Neuronal stem cell (in vitro differentiated cells): Measurements from ENCODE around the gene MEIS2.

Source experiments
- DNase-seq: peaks from one replicate; pipeline ENCODE4 v3.0.0-alpha.2; 2013; ENCODE audit warnings: low spot score
- H2AFZ ChIP-seq: one replicate; pipeline ENCODE4 v1.6.1; 2013; ENCODE audit warnings: mild to moderate bottlenecking, low read length, inconsistent platforms
- H2AK5ac ChIP-seq: 2 replicates; pipeline ENCODE4 v1.6.1; 2013; ENCODE audit warnings: low read depth, mild to moderate bottlenecking, inconsistent platforms, low read length, moderate library complexity, mixed read lengths
- H2BK120ac ChIP-seq: 2 replicates; pipeline ENCODE4 v1.6.1; 2013; ENCODE audit warnings: low read depth, mild to moderate bottlenecking, inconsistent platforms, low read length, moderate library complexity, mixed read lengths
- H2BK12ac ChIP-seq: one replicate; pipeline ENCODE4 v1.6.1; 2013; ENCODE audit warnings: low read length, inconsistent platforms
- H2BK15ac ChIP-seq: 2 replicates; pipeline ENCODE4 v1.6.1; 2013; ENCODE audit warnings: mild to moderate bottlenecking, low read length, inconsistent platforms, mixed read lengths
- H2BK5ac ChIP-seq: one replicate; pipeline ENCODE4 v1.6.1; 2013; ENCODE audit warnings: inconsistent platforms, mild to moderate bottlenecking, low read length, moderate library complexity
- H3K14ac ChIP-seq: one replicate; pipeline ENCODE4 v1.6.1; 2013; ENCODE audit warnings: low read length, inconsistent platforms
- H3K18ac ChIP-seq: 2 replicates; pipeline ENCODE4 v1.6.1; 2013; ENCODE audit warnings: low read length, inconsistent platforms
- H3K23ac ChIP-seq: 2 replicates; pipeline ENCODE4 v1.6.1; 2013; ENCODE audit warnings: low read depth, mild to moderate bottlenecking, mixed read lengths, low read length, inconsistent platforms; ENCODE audit not compliant: poor library complexity
- H3K27ac ChIP-seq: replicated peaks from 3 replicates; pipeline ENCODE4 v1.5.1; 2013; ENCODE audit warnings: low read length, inconsistent platforms
- H3K27me3 ChIP-seq, 3 experiments: 2 replicates each; pipeline ENCODE4 v1.6.1; 2013; ENCODE audit warnings: low read length in 3 of 3, mild to moderate bottlenecking in 2 of 3, inconsistent platforms in 1 of 3, low read depth in 1 of 3, mixed read lengths in 1 of 3, moderate library complexity in 1 of 3; ENCODE audit not compliant: control insufficient read depth in 3 of 3, insufficient read depth in 3 of 3
- H3K36me3 ChIP-seq, 2 donors: replicated peaks in 1 of 2; 2 replicates each; pipeline ENCODE4 v1.6.1; 2013; ENCODE audit warnings: low read length in 2 of 2; ENCODE audit not compliant: control insufficient read depth in 2 of 2, insufficient read depth in 2 of 2
- H3K4ac ChIP-seq: 2 replicates; pipeline ENCODE4 v1.6.1; 2013; ENCODE audit warnings: inconsistent platforms, mild to moderate bottlenecking, low read length, moderate library complexity
- H3K4me1 ChIP-seq, 2 donors: 1 replicate in 1 of 2; 2 replicates in 1 of 2; pipeline ENCODE4 v1.6.1; 2013; ENCODE audit warnings: low read length in 2 of 2, low read depth in 1 of 2; ENCODE audit not compliant: control insufficient read depth in 2 of 2, insufficient read depth in 1 of 2
- H3K4me2 ChIP-seq: one replicate; pipeline ENCODE4 v1.6.1; 2013; ENCODE audit warnings: mild to moderate bottlenecking, low read length, inconsistent platforms; ENCODE audit not compliant: insufficient read depth, poor library complexity, severe bottlenecking
- H3K4me3 ChIP-seq, 2 donors: 2 replicates each; pipeline ENCODE4 v1.5.1; 2013; ENCODE audit warnings: low read length in 2 of 2, mild to moderate bottlenecking in 2 of 2, inconsistent platforms in 1 of 2, moderate library complexity in 1 of 2
- H3K79me1 ChIP-seq: one replicate; pipeline ENCODE4 v1.6.1; 2013; ENCODE audit warnings: low read depth, mild to moderate bottlenecking, inconsistent platforms, low read length, moderate library complexity
- H3K9ac ChIP-seq: one replicate; pipeline ENCODE4 v1.6.1; 2013; ENCODE audit warnings: mild to moderate bottlenecking, low read depth, low read length, inconsistent platforms; ENCODE audit not compliant: poor library complexity
- H3K9me3 ChIP-seq, 2 donors: replicated peaks in 1 of 2; 2 replicates each; pipeline versions ENCODE3 to v1.6.1; 2013; ENCODE audit warnings: low read length in 2 of 2, mild to moderate bottlenecking in 2 of 2, inconsistent platforms in 1 of 2, low read depth in 1 of 2, mixed read lengths in 1 of 2, moderate library complexity in 1 of 2; ENCODE audit not compliant: control insufficient read depth in 2 of 2, insufficient read depth in 1 of 2
- H4K8ac ChIP-seq: one replicate; pipeline ENCODE4 v1.6.1; 2013; ENCODE audit warnings: low read depth, mild to moderate bottlenecking, inconsistent platforms, low read length, moderate library complexity
- H4K91ac ChIP-seq: one replicate; pipeline ENCODE4 v1.6.1; 2013; ENCODE audit warnings: low read length, low read depth, mild to moderate bottlenecking, inconsistent platforms; ENCODE audit not compliant: poor library complexity
- WGBS, 2 donors: extraction: QIAGEN DNeasy Blood & Tissue Kit; methylation state at CpG; one replicate each; pipeline ENCODE4 v1.1.7; 2013; ENCODE audit warnings: missing lambda C conversion rate in 2 of 2, mixed read lengths in 1 of 2; ENCODE audit not compliant: insufficient read length in 2 of 2, insufficient replicate concordance in 1 of 2; ENCODE audit errors: extremely low coverage in 2 of 2; 5-methylcytosine and 5-hydroxymethylcytosine counted together

MEIS2 gene

GRCh38 chr15:37020852-37021251 lies 79.5 kb downstream of the MEIS2 start:
- Histone ChIP-seq H2BK15ac (no peak overlapping the region), H3K27ac (no peak overlapping the region), H3K9me3 (peaks cover 0 to 3% of the 10 kb centered on the region in 2 donors), H2BK120ac (no peak overlapping the region), H2AK5ac (no peak overlapping the region), H3K36me3 (no peaks in the 10 kb centered on the region), H3K18ac (no peak overlapping the region), H3K14ac (no peak overlapping the region), H3K27me3 (no peaks in the 10 kb centered on the region), H2BK12ac (no peak overlapping the region), H4K8ac (no peak overlapping the region), H4K91ac (no peak overlapping the region), H2BK5ac (no peak overlapping the region), H2AFZ (no peak overlapping the region), H3K4ac (no peak overlapping the region), H3K4me1 (peaks cover 9 to 15% of the 10 kb centered on the region in 2 donors), H3K79me1 (no peaks in the 10 kb centered on the region), H3K4me2 (no peak overlapping the region), H3K4me3 (no peak overlapping the region), H3K23ac (no peak overlapping the region), H3K9ac (no peak overlapping the region)
- no peak for DNase-seq

GRCh38 chr15:37019479-37020433 lies 80.6 kb downstream of the MEIS2 start:
- Histone ChIP-seq H3K23ac (no peak overlapping the region), H3K9ac (no peak overlapping the region), H3K14ac (no peak overlapping the region), H2BK12ac (no peak overlapping the region), H3K9me3 (peaks cover 0 to 3% of the 10 kb centered on the region in 2 donors), H4K91ac (no peak overlapping the region), H3K4me2 (no peak overlapping the region), H3K79me1 (no peaks in the 10 kb centered on the region), H2AK5ac (no peak overlapping the region), H3K18ac (no peak overlapping the region), H3K27me3 (no peaks in the 10 kb centered on the region), H3K4me1 (peaks cover 18 to 26% of the 10 kb centered on the region in 2 donors), H2BK5ac (no peak overlapping the region), H3K36me3 (no peaks in the 10 kb centered on the region), H2BK15ac (no peak overlapping the region), H4K8ac (no peak overlapping the region), H3K27ac (no peak overlapping the region), H2AFZ (no peak overlapping the region), H3K4ac (no peak overlapping the region), H2BK120ac (no peak overlapping the region), H3K4me3 (no peak overlapping the region)
- no CpG with 5 or more reads among the region's 18 CpGs for WGBS, 2 donors
- DNase-seq, result no peak

GRCh38 chr15:37017031-37017625 lies 83.2 kb downstream of the MEIS2 start:
- Histone ChIP-seq H3K4me3 (no peak overlapping the region), H4K91ac (no peak overlapping the region), H3K9ac (no peak overlapping the region), H3K36me3 (no peaks in the 10 kb centered on the region), H3K79me1 (no peaks in the 10 kb centered on the region), H3K14ac (no peak overlapping the region), H2BK120ac (no peak overlapping the region), H2AK5ac (no peak overlapping the region), H2BK15ac (no peak overlapping the region), H3K9me3 (peaks cover 0 to 3% of the 10 kb centered on the region in 2 donors), H3K27me3 (no peaks in the 10 kb centered on the region), H2AFZ (no peak overlapping the region), H2BK5ac (no peak overlapping the region), H3K4me2 (no peak overlapping the region), H3K27ac (no peak overlapping the region), H2BK12ac (no peak overlapping the region), H3K18ac (no peak overlapping the region), H4K8ac (no peak overlapping the region), H3K23ac (no peak overlapping the region), H3K4ac (no peak overlapping the region), H3K4me1 (peaks cover 17 to 29% of the 10 kb centered on the region in 2 donors)
- WGBS, 2 donors, result no CpG with 5 or more reads among the region's 11 CpGs
- DNase-seq, result no peak

- no CpG with 5 or more reads among the region's 7 CpGs for WGBS, 2 donors
- Histone ChIP-seq H4K8ac (no peak overlapping the region), H2BK15ac (no peak overlapping the region), H4K91ac (no peak overlapping the region), H3K9me3 (peaks cover 0 to 2% of the 10 kb centered on the region in 2 donors), H2AK5ac (no peak overlapping the region), H2BK5ac (no peak overlapping the region), H3K4me3 (no peak overlapping the region), H3K27me3 (no peaks in the 10 kb centered on the region), H2BK12ac (no peak overlapping the region), H3K4ac (no peak overlapping the region), H3K18ac (no peak overlapping the region), H3K27ac (no peak overlapping the region), H3K79me1 (no peaks in the 10 kb centered on the region), H3K36me3 (no peaks in the 10 kb centered on the region), H3K9ac (no peak overlapping the region), H3K14ac (no peak overlapping the region), H2BK120ac (no peak overlapping the region), H3K4me2 (no peak overlapping the region), H3K23ac (no peak overlapping the region), H2AFZ (no peak overlapping the region), H3K4me1 (peaks cover 17 to 29% of the 10 kb centered on the region in 2 donors)
- DNase-seq, result no peak
These were observed 84.1 kb downstream of the MEIS2 start for GRCh38 chr15:37016231-37016630.
